Nephron (organoid): ENCODE results near the gene CHST11.

Experiments
- H3K27ac Mint-ChIP-seq, 3 experiments: 2 replicates each; pipeline ENCODE4 v1.8.0; 2020; ENCODE audit warnings: mixed read lengths in 3 of 3, mild to moderate bottlenecking in 2 of 3, moderate library complexity in 1 of 3
- H3K27me3 Mint-ChIP-seq: 2 replicates; pipeline ENCODE4 v1.8.0; 2021; ENCODE audit warnings: low read depth, mild to moderate bottlenecking, moderate library complexity, mixed read lengths
- H3K36me3 Mint-ChIP-seq: 2 replicates; pipeline ENCODE4 v1.8.0; 2020; ENCODE audit warnings: low read depth, mixed read lengths
- H3K4me1 Mint-ChIP-seq: 2 replicates; pipeline ENCODE4 v1.8.0; 2020; ENCODE audit warnings: mixed read lengths
- H3K4me3 Mint-ChIP-seq, 3 experiments: 2 replicates each; pipeline ENCODE4 v1.8.0; 2020; ENCODE audit warnings: mild to moderate bottlenecking in 3 of 3, mixed read lengths in 3 of 3, moderate library complexity in 2 of 3
- H3K9me3 Mint-ChIP-seq: 2 replicates; pipeline ENCODE4 v1.8.0; 2020; ENCODE audit warnings: mixed read lengths
- TF ChIP-seq, protein P1 (sequence below), 3 experiments: fragments of 200-600 bp; sonication (generic); IDR thresholded peaks; one replicate each; pipeline ENCODE4 v1.5.0; 2021; ENCODE audit warnings: antibody characterized with exemption in 3 of 3; ENCODE audit not compliant: unreplicated experiment in 3 of 3

CHST11 gene

GRCh38 chr12:104654665-104655609 is 198.2 kb downstream of the CHST11 start:
- H3K27me3 Mint-ChIP-seq, result peaks cover 17% of the 10 kb centered on the region
- TF ChIP-seq, protein P1, sequence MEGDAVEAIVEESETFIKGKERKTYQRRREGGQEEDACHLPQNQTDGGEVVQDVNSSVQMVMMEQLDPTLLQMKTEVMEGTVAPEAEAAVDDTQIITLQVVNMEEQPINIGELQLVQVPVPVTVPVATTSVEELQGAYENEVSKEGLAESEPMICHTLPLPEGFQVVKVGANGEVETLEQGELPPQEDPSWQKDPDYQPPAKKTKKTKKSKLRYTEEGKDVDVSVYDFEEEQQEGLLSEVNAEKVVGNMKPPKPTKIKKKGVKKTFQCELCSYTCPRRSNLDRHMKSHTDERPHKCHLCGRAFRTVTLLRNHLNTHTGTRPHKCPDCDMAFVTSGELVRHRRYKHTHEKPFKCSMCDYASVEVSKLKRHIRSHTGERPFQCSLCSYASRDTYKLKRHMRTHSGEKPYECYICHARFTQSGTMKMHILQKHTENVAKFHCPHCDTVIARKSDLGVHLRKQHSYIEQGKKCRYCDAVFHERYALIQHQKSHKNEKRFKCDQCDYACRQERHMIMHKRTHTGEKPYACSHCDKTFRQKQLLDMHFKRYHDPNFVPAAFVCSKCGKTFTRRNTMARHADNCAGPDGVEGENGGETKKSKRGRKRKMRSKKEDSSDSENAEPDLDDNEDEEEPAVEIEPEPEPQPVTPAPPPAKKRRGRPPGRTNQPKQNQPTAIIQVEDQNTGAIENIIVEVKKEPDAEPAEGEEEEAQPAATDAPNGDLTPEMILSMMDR (IDR thresholded peaks at IDR 0.05; ENCODE audit: unreplicated experiment in 3 of 3), result no peak
- no peak overlapping the region for H3K4me3 Mint-ChIP-seq
- H3K27ac Mint-ChIP-seq, result no peak overlapping the region
- no peaks in the 10 kb centered on the region for H3K36me3 Mint-ChIP-seq
- no peaks in the 10 kb centered on the region for H3K9me3 Mint-ChIP-seq
- peaks cover 49% of the 10 kb centered on the region for H3K4me1 Mint-ChIP-seq

DNA sequence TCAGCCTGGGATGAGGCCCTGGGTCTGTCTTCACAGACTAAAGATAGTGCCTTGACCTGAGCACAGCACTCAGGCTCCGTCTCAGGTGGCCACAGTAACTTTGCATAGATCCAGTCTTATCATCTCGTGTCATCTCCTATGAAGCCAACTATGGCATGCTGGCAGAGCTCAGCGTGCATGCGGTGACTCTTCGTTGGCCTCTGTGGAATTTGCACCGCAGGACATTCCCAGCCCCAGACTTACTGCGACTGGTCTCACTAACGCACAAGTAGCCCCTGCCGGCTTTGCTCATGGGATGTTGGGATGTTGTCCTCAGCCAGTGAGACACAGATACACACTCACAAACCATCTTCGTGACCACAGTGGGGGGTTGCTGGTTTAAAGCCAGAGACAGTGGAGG is 199.6 kb downstream of the CHST11 start:
- Mint-ChIP-seq H3K4me3 (no peak overlapping the region), H3K4me1 (peaks cover 37% of the 10 kb centered on the region), H3K27ac (no peak overlapping the region), H3K9me3 (peaks cover 2% of the 10 kb centered on the region), H3K27me3 (peaks cover 29% of the 10 kb centered on the region), H3K36me3 (no peaks in the 10 kb centered on the region)
- TF ChIP-seq, protein P1 (IDR thresholded peaks at IDR 0.05; ENCODE audit: unreplicated experiment in 3 of 3), result no peak

- peaks cover 29% of the 10 kb centered on the region for H3K27me3 Mint-ChIP-seq
- peaks cover 2% of the 10 kb centered on the region for H3K9me3 Mint-ChIP-seq
- no peak overlapping the region for H3K4me3 Mint-ChIP-seq
- H3K36me3 Mint-ChIP-seq, result no peaks in the 10 kb centered on the region
- H3K27ac Mint-ChIP-seq, result no peak overlapping the region
- TF ChIP-seq, protein P1 (IDR thresholded peaks at IDR 0.05; ENCODE audit: unreplicated experiment in 3 of 3), result no peak
- peaks cover 32% of the 10 kb centered on the region for H3K4me1 Mint-ChIP-seq
These were observed 200.2 kb downstream of the CHST11 start for GRCh38 chr12:104656921-104657320.

- TF ChIP-seq, protein P1 (IDR thresholded peaks at IDR 0.05; ENCODE audit: unreplicated experiment in 3 of 3), result no peak
- Mint-ChIP-seq H3K4me1 (peaks cover 25% of the 10 kb centered on the region), H3K9me3 (peaks cover 2% of the 10 kb centered on the region), H3K4me3 (no peak overlapping the region), H3K27ac (no peak overlapping the region), H3K27me3 (peaks cover 29% of the 10 kb centered on the region), H3K36me3 (no peaks in the 10 kb centered on the region)
These were observed 201.2 kb downstream of the CHST11 start for GRCh38 chr12:104657726-104658484.

DNA sequence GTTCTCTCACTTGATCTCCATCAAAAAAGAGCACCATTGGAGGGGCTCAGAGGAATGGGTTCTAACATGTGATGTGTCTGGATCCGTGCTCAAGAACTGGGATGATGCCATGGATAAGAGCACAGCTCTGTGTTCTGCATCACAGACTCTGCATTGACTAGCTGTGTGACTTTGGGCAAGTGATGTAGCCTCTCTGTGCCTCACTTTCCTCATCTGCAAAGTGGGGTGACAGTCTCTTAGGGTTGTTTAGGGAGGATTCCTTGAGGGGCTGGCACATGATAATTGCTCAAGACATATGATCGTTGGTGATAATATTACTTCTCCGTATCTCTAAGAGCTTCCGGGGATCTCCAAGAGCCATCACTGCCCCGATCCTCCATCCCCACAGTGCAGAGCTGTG is 202.3 kb downstream of the CHST11 start:
- Mint-ChIP-seq H3K27me3 (peaks cover 31% of the 10 kb centered on the region), H3K27ac (no peak overlapping the region), H3K9me3 (peaks cover 2% of the 10 kb centered on the region), H3K4me1 (peaks cover 21% of the 10 kb centered on the region), H3K36me3 (no peaks in the 10 kb centered on the region), H3K4me3 (no peak overlapping the region)
- TF ChIP-seq, protein P1 (IDR thresholded peaks at IDR 0.05; ENCODE audit: unreplicated experiment in 3 of 3), result no peak
